ENCODE data around the gene MPST. TPM values are rescaled to one million over a fixed set of nuclear protein-coding genes. Genes with fewer than 3 reads are reported as not detected.

Gene MPST
- total RNA-seq, 1 experiment from 2014 or later, result 68.6 TPM

- ChIA-PET POLR2A (no interaction called here), RAD21 (ENCODE audit: low non-redundant PET in 1 of 2, low total read pairs in 2 of 2, uncharacterized antibody in 2 of 2, unreplicated experiment in 2 of 2) (no interaction called here), CTCF (no interaction called here)
- Histone ChIP-seq H3K9ac (ENCODE audit: low read length) (no peak overlapping the region), H3K27me3 (ENCODE audit: insufficient read depth, low read length) (no peaks in the 10 kb centered on the region), H3K9me2 (ENCODE audit: insufficient read depth) (no peaks in the 10 kb centered on the region), H2AFZ (ENCODE audit: low read depth, low read length, poor library complexity, severe bottlenecking) (no peak overlapping the region), H3K4me1 (ENCODE audit: control insufficient read depth in 1 of 2, insufficient read depth in 2 of 2, low read length in 2 of 2) (peaks cover 0 to 4% of the 10 kb centered on the region in 2 experiments; a peak in 1 of 4 replicates), H4K20me1 (ENCODE audit: insufficient read depth) (no peaks in the 10 kb centered on the region), H3K4me2 (ENCODE audit: low read length) (no peak overlapping the region), H3K79me2 (ENCODE audit: insufficient read depth, low read length) (no peaks in the 10 kb centered on the region), H3K4me3 (replicated peaks in 1 of 2; ENCODE audit: low read depth in 1 of 2, low read length in 2 of 2) (no peak overlapping the region), H3K27ac (ENCODE audit: low read depth, low read length) (no peak overlapping the region), H3K9me3 (ENCODE audit: control insufficient read depth in 1 of 2, insufficient read depth in 1 of 2, low read depth in 1 of 2, low read length in 2 of 2) (no peaks in the 10 kb centered on the region; a peak in 1 of 4 replicates), H3K36me3 (ENCODE audit: control insufficient read depth in 1 of 2, insufficient read depth in 2 of 2, low read length in 2 of 2) (no peaks in the 10 kb centered on the region)
- ATAC-seq, result no peak
- BruUV-seq (replicated peaks), result no TSS peak
- TF ChIP-seq EGR1 (IDR thresholded peaks at IDR 0.05; ENCODE audit: low read depth), result no peak
- no peak for TF ChIP-seq ZFX (IDR thresholded peaks at IDR 0.05)
- TF ChIP-seq MAX (IDR thresholded peaks at IDR 0.05), result no peak
- TF ChIP-seq ELF1 (IDR thresholded peaks at IDR 0.05; ENCODE audit: borderline replicate concordance, low read depth), result no peak
- no peak for TF ChIP-seq REST (IDR thresholded peaks at IDR 0.05; ENCODE audit: low read depth)
- no peak for TF ChIP-seq EZH2phosphoT487 (IDR thresholded peaks at IDR 0.05; ENCODE audit: borderline replicate concordance)
- intact Hi-C loops (cut with micrococcal nuclease), result no loop called here
- DNase-seq (ENCODE audit: low read depth, low spot score), result no peak
These were observed 49.3 kb downstream of the MPST start for GRCh38 chr22:37068859-37069258.

GRCh38 chr22:37069319-37069718 lies 49.8 kb downstream of the MPST start:
- Histone ChIP-seq H3K4me3 (replicated peaks in 1 of 2; ENCODE audit: low read depth in 1 of 2, low read length in 2 of 2) (no peak overlapping the region), H3K36me3 (ENCODE audit: control insufficient read depth in 1 of 2, insufficient read depth in 2 of 2, low read length in 2 of 2) (no peaks in the 10 kb centered on the region), H3K4me2 (ENCODE audit: low read length) (no peak overlapping the region), H3K9me3 (ENCODE audit: control insufficient read depth in 1 of 2, insufficient read depth in 1 of 2, low read depth in 1 of 2, low read length in 2 of 2) (no peaks in the 10 kb centered on the region; a peak in 1 of 4 replicates), H3K27me3 (ENCODE audit: insufficient read depth, low read length) (no peaks in the 10 kb centered on the region), H2AFZ (ENCODE audit: low read depth, low read length, poor library complexity, severe bottlenecking) (no peak overlapping the region), H3K27ac (ENCODE audit: low read depth, low read length) (no peak overlapping the region), H3K9me2 (ENCODE audit: insufficient read depth) (no peaks in the 10 kb centered on the region), H4K20me1 (ENCODE audit: insufficient read depth) (no peaks in the 10 kb centered on the region), H3K4me1 (ENCODE audit: control insufficient read depth in 1 of 2, insufficient read depth in 2 of 2, low read length in 2 of 2) (peaks cover 0 to 4% of the 10 kb centered on the region in 2 experiments; a peak in 1 of 4 replicates), H3K9ac (ENCODE audit: low read length) (no peak overlapping the region), H3K79me2 (ENCODE audit: insufficient read depth, low read length) (no peaks in the 10 kb centered on the region)
- ATAC-seq, result no peak
- no TSS peak for BruUV-seq (replicated peaks)
- TF ChIP-seq TCF7L2 (IDR thresholded peaks at IDR 0.05; ENCODE audit: borderline replicate concordance, extremely low read depth, insufficient read depth, insufficient read length) (no peak), EZH2 (IDR thresholded peaks at IDR 0.05) (no peak), EGR1 (IDR thresholded peaks at IDR 0.05; ENCODE audit: low read depth) (no peak), YY1 (IDR thresholded peaks at IDR 0.05; ENCODE audit: extremely low read depth, insufficient replicate concordance, low read depth, low read length) (no peak), RAD21 (IDR thresholded peaks at IDR 0.05; ENCODE audit: low read depth) (no peak), ATF3 (IDR thresholded peaks at IDR 0.05) (no peak), JUND (IDR thresholded peaks at IDR 0.05) (no peak), POLR2A (IDR thresholded peaks at IDR 0.05; ENCODE audit: borderline replicate concordance, extremely low read depth, insufficient read depth, insufficient read length) (no peak), MAX (IDR thresholded peaks at IDR 0.05) (no peak), ZNF274 (IDR thresholded peaks at IDR 0.05; ENCODE audit: low read depth, low read length) (no peak)
- CTCF ChIA-PET, result no interaction called here
- RAD21 ChIA-PET (ENCODE audit: low non-redundant PET in 1 of 2, low total read pairs in 2 of 2, uncharacterized antibody in 2 of 2, unreplicated experiment in 2 of 2), result no interaction called here
- intact Hi-C loops (cut with micrococcal nuclease), result no loop called here
- POLR2A ChIA-PET, result no interaction called here
- no peak for DNase-seq (ENCODE audit: low read depth, low spot score)
